ENCODE data around the gene RPRD1B. TPM values are rescaled to one million over a fixed set of nuclear protein-coding genes. Genes with fewer than 3 reads are reported as not detected.

The RPRD1B gene
- total RNA-seq, 1 experiment from 2014 or later, result 55.1 TPM

- H3K4me2 ChIP-seq, result no peak overlapping the region
Measured at GRCh38 chr20:38120625-38120988, 87.1 kb downstream of the RPRD1B start.

DNA sequence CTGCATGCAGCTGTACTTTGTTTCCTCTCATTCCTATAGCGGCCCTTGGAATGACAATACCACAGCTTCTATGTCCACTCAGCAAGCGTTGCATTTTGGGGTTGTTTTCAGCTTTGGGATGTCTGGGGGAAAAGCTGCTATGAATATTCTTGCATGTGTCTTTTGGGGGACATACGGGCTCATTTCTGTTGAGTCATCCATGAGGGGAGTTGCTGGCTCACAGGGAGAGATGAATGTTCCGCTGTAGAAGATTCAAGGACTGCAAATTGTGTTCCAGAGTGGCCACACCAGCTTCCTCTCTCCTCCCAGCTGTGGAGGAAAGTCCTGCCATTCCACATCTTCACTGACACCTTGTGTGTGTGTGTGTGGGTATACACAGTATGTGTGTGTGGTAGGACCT is 88.2 kb downstream of the RPRD1B start:
- intact Hi-C loops (cut with micrococcal nuclease; ENCODE audit: unreplicated experiment), result no loop called here
- H4K20me1 ChIP-seq (ENCODE audit: insufficient read depth), result no peaks in the 10 kb centered on the region
- H3K4me2 ChIP-seq, result no peak overlapping the region
- no peak for TF ChIP-seq EZH2 (IDR thresholded peaks at IDR 0.05; ENCODE audit: low read depth)
- TF ChIP-seq, protein P1, sequence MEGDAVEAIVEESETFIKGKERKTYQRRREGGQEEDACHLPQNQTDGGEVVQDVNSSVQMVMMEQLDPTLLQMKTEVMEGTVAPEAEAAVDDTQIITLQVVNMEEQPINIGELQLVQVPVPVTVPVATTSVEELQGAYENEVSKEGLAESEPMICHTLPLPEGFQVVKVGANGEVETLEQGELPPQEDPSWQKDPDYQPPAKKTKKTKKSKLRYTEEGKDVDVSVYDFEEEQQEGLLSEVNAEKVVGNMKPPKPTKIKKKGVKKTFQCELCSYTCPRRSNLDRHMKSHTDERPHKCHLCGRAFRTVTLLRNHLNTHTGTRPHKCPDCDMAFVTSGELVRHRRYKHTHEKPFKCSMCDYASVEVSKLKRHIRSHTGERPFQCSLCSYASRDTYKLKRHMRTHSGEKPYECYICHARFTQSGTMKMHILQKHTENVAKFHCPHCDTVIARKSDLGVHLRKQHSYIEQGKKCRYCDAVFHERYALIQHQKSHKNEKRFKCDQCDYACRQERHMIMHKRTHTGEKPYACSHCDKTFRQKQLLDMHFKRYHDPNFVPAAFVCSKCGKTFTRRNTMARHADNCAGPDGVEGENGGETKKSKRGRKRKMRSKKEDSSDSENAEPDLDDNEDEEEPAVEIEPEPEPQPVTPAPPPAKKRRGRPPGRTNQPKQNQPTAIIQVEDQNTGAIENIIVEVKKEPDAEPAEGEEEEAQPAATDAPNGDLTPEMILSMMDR (conservative IDR thresholded peaks at IDR 0.05), result no peak
- no peaks in the 10 kb centered on the region for H3K27me3 ChIP-seq (ENCODE audit: insufficient read depth, low read depth)
- no peak for DNase-seq
- H3F3A ChIP-seq (ENCODE audit: insufficient read depth, low read depth), result peaks cover 60% of the 10 kb centered on the region
- H3K27ac ChIP-seq, result peak overlapping the region; percentile 25; the same call in 1 of the 2 replicates
- BruUV-seq (replicated peaks), result no TSS peak
- peaks cover 2% of the 10 kb centered on the region; the same call in 1 of the 2 replicates for H3K9me3 ChIP-seq (ENCODE audit: insufficient read depth, low read depth)
- no peaks in the 10 kb centered on the region for H3K36me3 ChIP-seq (ENCODE audit: low read depth)
- H3K4me1 ChIP-seq (replicated peaks; ENCODE audit: insufficient read depth), result peaks cover 62% of the 10 kb centered on the region
- H3K4me3 ChIP-seq, result no peak overlapping the region
- H2AFZ ChIP-seq, result no peak overlapping the region
- ChIA-PET CTCF (no interaction called here), POLR2A (ENCODE audit: unreplicated experiment) (no interaction called here)
- H3K9me2 ChIP-seq (ENCODE audit: insufficient read depth), result no peaks in the 10 kb centered on the region
- H3K79me2 ChIP-seq (ENCODE audit: low read depth), result no peaks in the 10 kb centered on the region

More at GRCh38 chr20:38120625-38120988, 87.1 kb downstream of the RPRD1B start:
- Histone ChIP-seq H3K36me3 (ENCODE audit: low read depth) (no peaks in the 10 kb centered on the region), H3F3A (ENCODE audit: insufficient read depth, low read depth) (peaks cover 54% of the 10 kb centered on the region), H3K79me2 (ENCODE audit: low read depth) (no peaks in the 10 kb centered on the region), H3K27ac (no peak overlapping the region), H3K9me3 (ENCODE audit: insufficient read depth, low read depth) (peaks cover 3% of the 10 kb centered on the region; the same call in 1 of the 2 replicates), H3K9me2 (ENCODE audit: insufficient read depth) (no peaks in the 10 kb centered on the region), H3K27me3 (ENCODE audit: insufficient read depth, low read depth) (no peaks in the 10 kb centered on the region), H2AFZ (no peak overlapping the region), H4K20me1 (ENCODE audit: insufficient read depth) (no peaks in the 10 kb centered on the region), H3K4me3 (no peak overlapping the region), H3K4me1 (replicated peaks; ENCODE audit: insufficient read depth) (peaks cover 57% of the 10 kb centered on the region)
- BruUV-seq (replicated peaks), result no TSS peak
- intact Hi-C loops (cut with micrococcal nuclease; ENCODE audit: unreplicated experiment), result no loop called here
- ChIA-PET CTCF (no interaction called here), POLR2A (ENCODE audit: unreplicated experiment) (no interaction called here)
- no peak for DNase-seq
- TF ChIP-seq, protein P1 (conservative IDR thresholded peaks at IDR 0.05), result no peak
- no peak for TF ChIP-seq EZH2 (IDR thresholded peaks at IDR 0.05; ENCODE audit: low read depth)

DNA sequence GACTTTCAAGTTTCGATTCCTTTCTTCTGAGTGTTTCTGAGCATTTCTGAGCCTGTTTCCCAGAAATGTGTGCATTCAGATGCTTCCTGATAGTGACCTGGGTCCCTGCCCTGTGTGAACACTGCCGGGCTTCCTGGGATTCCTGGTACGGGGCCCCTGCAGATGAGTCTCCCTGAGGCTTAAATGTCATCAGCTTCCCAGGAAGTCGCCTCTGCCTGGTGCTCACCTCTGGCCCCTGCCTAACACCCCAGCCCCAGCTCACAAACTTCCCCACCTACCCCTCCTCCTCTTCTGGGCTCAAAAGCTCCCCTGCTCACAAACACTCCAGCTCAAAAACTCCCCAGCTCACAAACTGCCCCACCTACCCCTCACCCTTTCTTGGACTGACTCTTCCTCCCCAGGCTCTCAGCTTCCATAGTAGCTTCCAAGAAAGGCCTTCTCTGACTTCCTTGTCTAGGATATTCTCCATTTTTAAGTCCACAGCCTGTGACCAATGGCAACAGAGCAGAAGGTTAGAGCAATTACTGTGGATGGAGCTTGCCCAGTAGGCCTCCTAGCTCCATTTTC is 89.6 kb downstream of the RPRD1B start:
- Histone ChIP-seq H3K27ac (peak overlapping the region; percentile 90), H3F3A (ENCODE audit: insufficient read depth, low read depth) (peaks cover 62% of the 10 kb centered on the region), H3K4me2 (peak overlapping the region; percentile 70), H3K4me3 (no peak overlapping the region), H3K4me1 (replicated peaks; ENCODE audit: insufficient read depth) (peaks cover 62% of the 10 kb centered on the region), H3K9me2 (ENCODE audit: insufficient read depth) (no peaks in the 10 kb centered on the region), H3K27me3 (ENCODE audit: insufficient read depth, low read depth) (no peaks in the 10 kb centered on the region), H3K36me3 (ENCODE audit: low read depth) (no peaks in the 10 kb centered on the region), H2AFZ (peak overlapping the region; percentile 76), H3K79me2 (ENCODE audit: low read depth) (no peaks in the 10 kb centered on the region), H4K20me1 (ENCODE audit: insufficient read depth) (no peaks in the 10 kb centered on the region), H3K9me3 (ENCODE audit: insufficient read depth, low read depth) (no peaks in the 10 kb centered on the region)
- POLR2A ChIA-PET (ENCODE audit: unreplicated experiment), result interaction anchor here (0.6 to 0.8 kb wide), 3 partner anchors 12 to 380 kb away, joined by 4 to 5 read pairs (median 5); no protein-coding TSS in a partner anchor
- intact Hi-C loops (cut with micrococcal nuclease; ENCODE audit: unreplicated experiment), result no loop called here
- CTCF ChIA-PET, result interaction anchor here (0.6 to 1.0 kb wide), 3 partner anchors 8 to 260 kb away, joined by 3 read pairs; no protein-coding TSS in a partner anchor
- TF ChIP-seq, protein P1 (conservative IDR thresholded peaks at IDR 0.05), result no peak
- TF ChIP-seq EZH2 (IDR thresholded peaks at IDR 0.05; ENCODE audit: low read depth), result no peak
- DNase-seq, result peak; percentile 62 to 75
- BruUV-seq (replicated peaks), result no TSS peak

Data from PC-9 (cell line).